Fibroblast of skin of right biceps (primary cell): ENCODE data around the gene TM9SF3.
"Not testable (repeated sequence)": the region's sequence is repeated elsewhere in the genome, so short reads cannot be mapped to it uniquely, and the experiment has no call there.

Experiments used
- DNase-seq: peaks from one replicate; pipeline ENCODE4 v3.0.0-alpha.2; 2013

Gene TM9SF3

DNA sequence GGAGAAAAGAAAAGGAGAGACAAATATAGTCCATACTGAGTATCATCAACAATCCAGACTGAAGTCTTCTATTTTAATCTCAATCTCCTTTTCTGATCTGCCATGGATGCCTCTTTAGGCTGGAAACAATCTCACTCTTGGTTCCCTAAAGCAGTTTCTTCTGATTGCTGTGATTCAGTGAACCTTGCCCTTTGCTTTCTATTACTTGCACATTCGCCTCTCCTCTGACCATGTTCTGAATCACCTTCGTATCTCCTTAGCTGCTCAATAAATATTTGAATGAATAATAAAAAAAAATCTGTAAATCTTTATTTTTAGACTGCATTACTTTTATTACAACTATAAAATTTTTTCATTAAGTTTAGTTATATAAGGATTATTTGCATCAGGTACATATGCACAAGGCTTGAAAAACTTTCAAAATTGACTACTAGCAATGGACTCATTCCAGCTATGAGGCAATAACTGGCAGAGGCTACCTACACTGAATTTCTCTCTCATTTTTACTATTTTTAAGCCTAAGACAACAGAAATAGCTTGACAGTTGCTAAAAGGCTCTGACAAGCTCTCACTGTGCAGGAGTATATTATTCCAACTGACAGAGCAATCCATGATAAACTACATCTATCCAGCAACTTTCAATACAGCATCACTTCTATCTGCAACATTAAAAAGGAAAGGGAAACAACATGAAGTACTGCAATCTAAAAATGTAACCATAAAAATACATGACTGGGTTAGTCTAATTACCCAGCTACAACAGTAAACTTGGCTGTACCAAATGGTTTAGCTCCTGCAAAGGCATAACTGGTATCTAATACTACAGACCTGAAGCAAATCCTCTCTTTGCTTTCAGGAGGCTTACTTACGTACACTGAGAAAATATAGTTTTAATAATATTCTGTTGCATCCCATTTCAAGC is 25.6 kb downstream of the TM9SF3 start:
- no peak for DNase-seq

DNA sequence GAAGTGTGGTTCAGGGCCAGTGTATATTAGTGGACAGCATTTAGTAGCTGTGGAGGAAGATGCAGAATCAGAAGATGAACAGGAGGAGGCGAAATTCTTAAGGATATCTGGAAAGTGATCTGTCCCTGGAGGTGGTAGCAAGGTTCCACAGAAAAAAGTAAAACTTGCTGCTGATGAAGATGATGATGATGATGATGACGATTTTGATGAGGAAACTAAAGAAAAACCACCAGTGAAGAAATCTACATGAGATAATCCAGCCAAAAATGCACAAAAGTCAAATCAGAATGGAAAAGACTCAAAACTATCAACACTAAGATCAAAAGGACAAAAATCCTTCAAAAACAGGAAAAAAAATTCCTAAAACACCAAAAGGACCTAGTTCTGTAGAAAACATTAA is 26.3 kb downstream of the TM9SF3 start:
- DNase-seq = no peak

DNA sequence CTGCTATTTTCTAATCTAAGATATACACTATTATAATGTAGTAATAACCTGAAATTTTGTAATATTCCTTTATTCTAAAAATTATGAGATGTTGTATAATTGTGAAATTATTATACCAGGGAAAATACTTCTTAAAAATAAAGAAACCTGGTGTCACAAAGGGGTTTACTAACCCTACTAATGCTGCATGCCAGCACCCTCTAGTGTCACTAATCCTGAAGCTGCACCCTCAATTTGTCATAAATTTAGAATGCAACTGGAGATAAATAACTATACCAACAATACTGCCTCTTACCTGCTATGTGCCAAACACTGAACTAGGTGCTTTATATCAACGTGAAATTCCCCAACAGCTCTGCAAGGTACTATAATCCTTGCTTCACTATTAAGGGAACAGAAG is 30.8 kb downstream of the TM9SF3 start:
- peak; percentile 5 for DNase-seq

DNA sequence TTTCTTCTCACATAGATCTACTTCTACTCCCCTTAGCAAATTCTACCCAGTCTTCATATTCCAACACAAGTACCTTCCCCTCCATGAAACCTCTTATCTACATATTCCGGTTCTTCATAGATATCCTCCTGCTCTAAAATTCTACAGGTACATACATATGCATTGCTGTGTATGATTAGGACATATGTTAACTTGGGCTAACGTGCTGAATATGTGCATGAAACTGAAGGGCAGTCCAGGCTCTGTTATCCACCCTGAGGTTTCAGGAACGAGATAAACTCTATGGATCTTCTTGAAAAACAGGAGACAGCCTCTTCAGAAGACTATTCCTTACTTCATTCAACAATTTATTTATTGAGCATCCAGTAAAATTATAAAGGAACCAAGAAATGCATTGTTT is 31.5 kb downstream of the TM9SF3 start:
- DNase-seq = no peak

DNA sequence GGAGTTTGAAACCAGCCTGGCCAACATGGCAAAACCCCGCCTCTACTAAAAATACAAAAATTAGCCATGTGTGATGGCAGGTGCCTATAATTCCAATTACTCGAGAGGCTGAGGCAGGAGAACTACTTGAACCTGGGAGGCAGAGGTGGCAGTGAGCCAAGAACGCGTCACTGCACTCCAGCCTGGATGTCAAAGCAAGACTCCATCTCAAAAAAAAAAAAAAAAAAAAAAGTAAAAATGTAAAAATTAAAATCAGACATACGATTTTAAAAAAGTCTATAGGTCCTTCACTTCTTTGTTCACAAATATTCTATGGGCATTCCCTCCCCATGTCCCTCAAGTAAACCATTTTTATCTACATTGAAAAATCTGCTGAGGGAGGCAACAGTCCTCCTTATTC is 38.2 kb downstream of the TM9SF3 start:
- DNase-seq = peak; percentile 3

DNA sequence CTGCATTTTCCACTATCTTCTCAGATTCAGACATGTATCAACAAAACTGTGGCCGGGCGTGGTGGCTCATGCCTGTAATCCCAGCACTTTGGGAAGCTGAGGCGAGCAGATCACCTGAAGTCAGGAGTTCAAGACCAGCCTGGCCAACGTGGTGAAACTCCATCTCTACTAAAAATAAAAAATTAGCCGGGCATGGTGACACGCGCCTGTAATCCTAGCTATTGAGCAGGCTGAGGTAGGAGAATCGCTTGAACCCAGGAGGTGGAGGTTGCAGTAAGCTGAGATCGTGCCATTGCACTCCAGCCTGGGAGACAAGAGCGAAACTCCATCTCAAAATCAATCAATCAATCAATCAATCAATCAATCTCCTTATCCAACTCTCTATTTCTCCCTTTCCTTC is 41.3 kb downstream of the TM9SF3 start:
- not testable (repeated sequence) for DNase-seq

DNA sequence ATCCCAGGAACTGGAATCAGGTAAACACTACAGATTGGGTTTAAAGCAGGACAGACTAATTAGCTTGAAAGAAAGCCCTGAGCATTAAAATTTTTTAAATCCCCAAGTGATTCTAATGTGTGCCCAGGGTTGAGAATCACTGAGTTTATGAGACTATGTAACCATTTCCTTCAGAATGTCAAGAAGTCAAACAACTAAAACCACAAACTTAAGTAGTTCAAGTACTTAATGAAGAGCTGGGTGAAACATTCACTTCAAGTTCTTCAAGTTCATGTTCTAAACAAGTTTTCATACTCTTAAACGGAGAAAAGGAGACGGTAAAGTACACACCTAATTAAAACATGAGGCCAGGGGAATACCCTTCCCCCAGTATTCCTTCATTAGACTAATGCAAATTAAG is 44.9 kb downstream of the TM9SF3 start:
- DNase-seq = no peak

DNA sequence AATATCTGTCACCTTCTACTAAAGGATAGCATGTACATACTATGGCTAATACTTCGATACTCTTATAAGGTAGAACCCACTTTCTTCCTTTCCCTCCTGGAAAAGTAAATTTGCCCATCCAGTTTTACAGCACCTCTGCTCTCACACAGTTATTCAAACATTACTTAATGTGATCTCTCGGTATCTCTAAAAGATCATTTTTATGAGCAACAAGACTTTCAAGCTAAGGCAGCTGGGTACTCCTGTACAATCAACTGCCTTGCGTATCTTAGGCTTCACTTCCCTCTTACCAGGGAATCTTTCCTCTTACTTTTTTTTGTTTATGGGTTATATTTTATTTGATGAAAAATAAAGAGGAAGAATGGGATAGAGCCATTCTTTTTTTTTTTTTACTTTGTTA is 46.6 kb downstream of the TM9SF3 start:
- no peak for DNase-seq

DNA sequence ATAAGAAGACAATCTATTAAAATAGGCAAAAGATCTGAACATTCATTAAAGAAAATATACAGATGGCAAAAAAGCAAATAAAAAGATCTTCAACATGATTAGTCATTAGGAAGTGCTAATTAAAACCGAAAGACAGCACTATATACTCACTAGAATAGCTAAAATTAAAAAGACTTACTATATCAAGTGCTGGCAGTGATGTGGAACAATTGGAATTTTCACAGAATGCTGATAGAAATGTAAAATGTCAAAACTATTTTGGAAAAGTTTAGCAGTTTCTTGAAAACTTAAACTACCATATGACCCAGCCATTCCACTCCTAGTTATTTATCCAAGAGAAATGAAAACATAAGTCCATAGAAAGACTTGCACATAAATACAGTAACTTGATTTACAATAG is 48.1 kb downstream of the TM9SF3 start:
- DNase-seq = no peak

DNA sequence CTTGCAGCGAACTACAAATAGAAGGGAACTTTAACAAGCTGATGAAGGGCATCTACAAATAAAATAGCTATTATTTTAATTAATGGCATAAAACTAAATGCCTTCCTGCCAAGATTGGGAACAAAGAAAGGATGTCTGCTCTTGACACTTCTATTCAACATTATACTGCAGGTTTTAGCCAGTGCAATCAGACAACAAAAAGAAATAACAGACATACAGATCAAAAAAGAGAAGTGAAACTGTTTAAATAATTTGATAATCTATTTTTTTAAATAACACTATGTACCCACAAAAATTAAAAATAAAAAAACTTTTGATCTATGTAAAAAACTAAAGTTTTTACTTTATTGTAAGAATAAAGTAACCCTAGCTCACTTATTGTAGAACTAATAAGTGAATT is 50.7 kb downstream of the TM9SF3 start:
- no peak for DNase-seq

DNA sequence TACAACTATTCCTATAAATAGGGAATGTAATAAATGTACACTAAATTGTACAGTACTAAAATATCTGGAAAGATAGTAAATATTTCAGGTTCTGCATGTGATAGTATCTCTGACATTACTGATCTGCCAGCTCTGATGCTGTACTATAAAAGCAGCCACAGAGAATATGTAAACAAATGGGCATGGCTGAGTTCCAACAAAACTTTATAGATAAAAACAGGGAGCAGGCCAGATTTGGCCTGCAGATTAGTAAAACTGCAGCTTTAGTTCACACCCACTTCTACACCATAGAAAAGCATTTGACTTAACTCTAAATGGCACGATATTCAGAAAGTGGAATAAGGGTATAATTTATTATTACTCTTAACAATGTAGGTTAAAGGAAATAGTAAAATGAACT is 54.3 kb downstream of the TM9SF3 start:
- no peak for DNase-seq

DNA sequence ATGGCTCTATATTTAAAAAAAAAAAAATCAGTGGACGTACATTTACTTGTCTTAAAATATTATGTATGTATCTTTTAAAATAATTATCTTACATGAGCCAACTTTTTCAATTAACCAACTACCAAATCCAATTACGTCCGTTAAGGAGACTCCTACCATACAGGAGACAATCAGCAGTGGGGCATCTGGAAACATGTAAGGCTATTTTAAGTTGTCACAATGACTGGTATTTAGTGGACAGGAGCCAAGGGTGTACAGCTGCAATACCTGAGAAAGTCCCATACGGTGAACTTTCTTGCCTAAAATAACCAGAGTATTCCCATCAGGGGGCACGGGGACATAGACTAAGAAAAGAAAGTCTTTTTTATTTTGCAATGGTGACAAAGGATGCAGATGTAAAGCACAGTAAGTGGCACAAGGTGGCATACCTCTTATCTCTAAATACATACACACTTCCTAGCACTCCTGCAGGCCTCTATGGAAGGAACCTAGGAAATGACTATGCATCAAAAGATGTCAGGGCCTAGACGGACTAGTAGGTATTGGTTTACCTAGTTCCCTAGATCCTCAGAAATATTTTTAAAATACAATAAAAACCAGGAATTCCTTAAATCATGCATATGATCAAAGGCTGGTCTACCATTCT is 57.1 kb downstream of the TM9SF3 start:
- DNase-seq = no peak

DNA sequence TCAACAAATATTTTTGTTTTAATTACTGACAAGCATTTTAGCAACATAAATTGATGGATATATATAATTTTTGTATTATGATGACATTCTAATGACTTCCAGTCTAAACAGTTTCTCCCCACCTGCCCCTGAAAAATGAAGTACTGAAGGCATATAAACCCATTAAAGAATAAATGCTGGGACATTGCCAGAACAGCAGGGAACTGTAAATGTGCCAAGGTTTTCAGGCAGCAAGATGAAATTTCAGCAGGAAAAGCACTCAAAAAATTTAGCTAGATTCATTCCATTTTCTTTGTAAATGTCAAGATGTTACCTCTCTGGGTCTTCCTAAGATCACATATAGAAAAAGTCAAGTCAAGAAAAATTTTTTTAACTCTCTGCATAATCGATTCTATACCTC is 62.1 kb downstream of the TM9SF3 start:
- DNase-seq = no peak

DNA sequence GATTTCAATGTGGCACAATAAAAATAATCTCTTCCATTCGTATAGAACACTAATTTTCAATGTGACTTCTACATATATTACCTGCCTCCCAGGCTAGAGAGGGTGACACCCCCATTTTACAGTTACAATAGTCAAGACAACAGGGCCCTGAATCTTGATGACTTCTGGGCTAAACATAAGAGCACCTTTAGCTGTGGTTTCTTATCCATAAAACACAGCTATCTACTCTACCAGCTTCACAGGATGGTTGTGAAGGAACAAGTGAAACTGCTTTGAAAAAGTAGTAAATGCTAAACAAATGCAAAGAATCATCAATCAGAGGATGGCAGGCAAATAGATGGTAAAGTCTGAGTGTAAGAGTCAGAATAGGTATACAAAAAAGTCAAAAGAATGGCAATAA is 69.5 kb downstream of the TM9SF3 start:
- no peak for DNase-seq

DNA sequence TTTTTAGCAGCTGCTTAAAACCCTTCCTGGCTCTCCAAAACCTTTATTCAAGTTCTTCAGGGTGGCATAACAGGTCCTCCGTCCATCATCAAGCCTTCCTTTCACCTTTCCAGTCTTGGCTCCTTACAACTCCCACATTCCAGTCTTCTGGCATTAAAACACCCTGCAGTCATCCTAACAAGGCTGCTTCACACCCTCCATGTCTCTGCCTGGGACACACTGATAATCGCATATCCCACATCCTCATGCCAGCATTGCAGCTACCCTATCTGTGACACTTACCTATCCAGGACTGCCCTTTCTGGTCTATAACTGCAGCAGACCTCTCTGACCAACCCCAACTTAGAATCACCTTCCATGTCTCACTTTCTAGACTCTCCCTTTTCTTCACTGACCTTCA is 70.5 kb downstream of the TM9SF3 start:
- DNase-seq = no peak

DNA sequence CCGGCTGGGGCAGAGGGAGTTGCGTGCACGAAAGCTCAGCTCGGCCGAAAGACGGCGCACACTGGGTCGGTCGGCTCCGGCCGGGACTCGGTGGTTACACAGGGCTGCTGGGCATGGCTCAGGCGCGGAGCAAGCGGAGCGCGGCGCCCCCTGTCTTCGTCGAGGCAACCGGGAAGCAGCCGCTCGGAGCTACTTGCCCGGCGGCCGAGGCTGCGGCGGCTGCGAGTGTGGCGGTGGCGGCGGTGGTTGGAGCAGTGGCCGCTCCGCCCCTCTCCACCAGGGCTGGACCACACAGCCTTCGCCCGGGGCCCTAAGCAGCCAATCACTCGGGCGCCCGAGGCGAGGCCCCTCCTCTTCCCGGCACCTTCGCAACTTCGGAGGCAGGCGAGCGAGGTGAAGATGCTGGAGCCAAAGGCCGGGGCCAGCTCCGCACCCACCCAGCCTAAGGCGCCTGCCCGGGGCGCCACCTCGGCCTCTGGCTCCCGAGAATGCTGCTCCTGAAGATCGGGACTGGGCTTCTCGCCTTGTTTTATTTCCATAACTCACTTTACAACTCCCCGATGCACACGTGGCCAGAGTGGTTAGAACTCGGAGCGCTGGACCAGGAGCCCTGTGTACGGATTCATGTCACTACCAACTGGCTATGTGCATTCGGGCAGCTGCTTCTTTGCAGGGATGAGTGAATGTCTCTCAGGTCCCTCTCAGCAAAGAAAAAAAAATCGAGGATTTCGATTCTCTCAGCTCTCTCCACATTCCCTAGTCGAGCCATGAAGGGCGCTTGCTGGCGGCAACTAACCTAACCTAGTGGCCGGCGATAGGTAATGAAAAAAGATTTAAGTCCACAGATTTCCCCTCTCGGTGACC is 72.9 kb downstream of the TM9SF3 start, which contains the start of gene TLL2:
TSS of gene TLL2 (minus strand) at position 229 of the 864 bp plus-strand sequence. CDS start 241 bp downstream, outside the sequence.
- DNase-seq = peak; percentile 87

DNA sequence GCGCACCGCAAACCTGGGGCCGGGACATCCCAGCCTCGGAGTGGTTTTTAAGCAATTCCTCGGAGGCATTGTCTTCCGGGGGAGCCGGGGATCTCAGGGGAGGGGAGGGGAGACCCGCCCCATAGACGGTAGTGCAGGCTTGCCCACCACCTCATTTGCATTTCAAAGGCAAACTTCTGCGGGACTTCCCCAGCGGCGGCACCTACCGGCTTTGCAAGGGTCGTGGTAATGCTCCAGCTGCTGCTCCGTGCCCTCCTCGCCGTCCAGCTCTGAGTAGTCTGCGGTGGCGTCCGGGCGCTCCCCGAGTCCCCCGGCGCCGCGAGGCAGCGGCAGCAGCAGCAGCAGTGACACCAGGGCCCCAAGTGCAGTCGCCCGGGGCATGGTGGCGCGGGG is 73.5 kb downstream of the TM9SF3 start:
- DNase-seq = no peak

DNA sequence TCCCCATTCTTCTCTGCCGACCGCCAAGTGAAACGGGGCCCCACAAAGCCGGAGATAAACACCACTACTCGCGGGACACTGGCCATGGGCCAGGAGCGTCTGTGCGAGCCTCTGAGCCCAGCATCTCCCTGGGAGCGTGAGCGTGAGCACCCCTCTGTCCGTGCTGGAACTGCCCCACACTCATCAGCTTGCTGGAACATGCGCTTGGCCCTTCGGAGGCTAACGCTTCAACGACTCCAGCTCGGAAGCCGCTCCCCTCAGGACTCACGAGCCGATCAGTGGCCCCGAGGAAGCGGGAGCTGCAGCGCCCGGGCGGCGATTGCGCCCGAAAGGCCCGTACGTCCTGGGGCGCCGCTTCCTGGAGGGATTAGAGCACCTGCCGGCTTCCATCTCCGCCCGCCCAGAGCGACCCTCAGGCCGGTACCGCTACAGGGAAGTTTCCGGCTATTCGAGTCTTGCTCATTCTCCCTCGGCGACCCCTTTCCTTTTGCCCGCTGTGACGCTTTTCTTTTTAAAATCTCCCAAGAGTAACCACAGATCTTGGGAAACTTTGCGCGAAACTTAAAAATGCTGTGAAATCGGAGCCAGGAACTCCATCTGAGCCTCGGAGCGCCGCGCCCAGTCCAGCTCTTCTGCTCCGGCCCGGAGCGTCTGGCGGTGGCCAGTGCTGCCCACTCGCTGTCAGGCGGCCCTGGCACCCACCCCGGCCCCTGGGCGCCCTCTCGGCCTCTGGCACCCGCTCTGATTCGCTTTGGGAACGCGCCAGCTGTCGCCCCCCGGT is 74.1 kb downstream of the TM9SF3 start:
- DNase-seq = peak; percentile 12

DNA sequence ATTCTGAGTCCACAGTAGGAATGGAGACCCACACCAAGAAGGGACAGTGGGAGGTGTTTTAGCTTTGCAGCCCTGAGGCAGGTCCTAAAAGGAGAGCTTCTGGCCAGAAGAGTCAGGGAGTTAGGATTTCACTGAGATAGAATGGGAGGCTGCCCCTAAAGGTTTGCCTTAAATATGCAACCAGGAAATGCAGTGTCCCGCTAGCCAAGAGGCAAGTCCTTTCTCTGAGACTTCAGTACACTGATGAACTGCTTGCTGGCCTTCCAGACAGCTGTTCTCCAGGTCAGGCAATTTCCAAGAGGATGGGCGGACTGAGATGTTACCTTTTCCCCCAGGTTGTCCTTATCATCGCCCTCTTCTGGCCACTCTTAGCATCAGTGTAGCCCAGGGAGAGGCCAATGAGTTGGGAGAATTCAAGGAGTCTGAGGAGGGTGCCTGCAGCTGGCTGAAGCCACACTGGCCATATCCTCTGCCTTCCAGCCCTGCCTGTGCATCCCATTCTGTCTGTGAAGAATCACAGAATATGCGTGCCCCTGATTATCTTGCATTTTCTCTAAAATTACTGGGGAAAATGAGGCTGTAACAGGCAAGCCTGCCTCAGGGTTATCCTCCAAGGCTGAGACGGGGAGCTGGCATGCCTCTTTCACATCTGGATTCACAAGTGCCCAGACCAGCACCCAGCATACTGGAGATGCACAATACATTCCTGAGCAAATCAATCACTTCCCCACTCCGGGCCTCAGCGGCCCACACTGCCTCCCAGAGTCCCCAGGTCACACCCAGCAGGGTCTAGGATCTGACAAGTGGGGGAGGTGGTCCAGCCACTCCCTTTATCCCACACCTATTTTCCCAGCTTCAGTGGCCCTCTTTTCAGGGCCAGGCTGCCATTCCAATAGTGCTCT is 75.5 kb downstream of the TM9SF3 start:
- DNase-seq = peak; percentile 17

DNA sequence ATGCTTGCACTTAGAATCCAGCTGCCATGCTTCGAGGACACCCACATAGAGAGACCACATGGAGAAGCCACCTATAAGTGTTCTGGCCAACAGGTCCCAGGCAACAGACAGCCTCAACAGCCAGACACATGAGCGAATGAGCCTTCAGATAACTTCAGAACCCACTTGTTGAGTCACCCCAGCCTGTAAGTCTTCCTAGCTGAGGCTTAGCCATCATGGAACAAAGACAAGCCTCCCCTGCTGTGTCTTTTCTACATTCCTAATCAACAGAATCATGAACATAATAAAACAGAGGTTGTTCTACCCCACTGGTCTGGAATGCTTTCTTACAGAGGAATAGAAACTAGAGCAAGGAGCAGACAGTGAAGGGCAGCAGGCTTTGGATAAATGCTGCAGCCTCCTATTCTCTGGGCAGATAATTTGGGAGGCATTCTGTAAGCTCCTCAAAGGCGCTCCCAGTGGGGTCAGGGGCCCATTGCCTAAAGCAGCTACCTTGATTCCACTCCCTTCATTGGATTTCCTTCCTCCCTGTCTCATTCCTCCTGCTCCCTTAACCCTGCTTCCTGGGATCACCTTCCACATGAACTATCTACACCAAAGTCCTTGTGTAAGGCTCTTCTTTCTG is 77.7 kb downstream of the TM9SF3 start:
- peak; percentile 85 for DNase-seq

DNA sequence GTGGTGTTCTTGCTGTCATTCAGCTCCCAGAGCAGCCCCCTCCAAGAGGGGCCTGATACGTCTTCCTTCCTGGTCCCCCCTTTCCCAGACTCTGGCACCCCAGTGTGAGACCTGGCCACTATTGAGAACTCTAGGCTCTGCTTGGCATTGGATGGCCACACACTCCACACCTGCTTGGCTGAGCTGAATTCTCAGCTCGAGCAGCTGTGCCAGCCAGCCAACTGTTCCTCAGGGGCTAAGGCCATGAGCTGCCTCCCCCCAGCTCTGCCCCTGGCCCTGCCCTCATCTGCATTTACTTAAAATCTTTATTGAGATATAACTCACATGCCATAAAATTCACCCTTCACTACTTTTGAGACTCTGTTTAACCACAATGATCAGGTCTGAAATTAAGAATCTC is 79.8 kb downstream of the TM9SF3 start:
- no peak for DNase-seq
